ENCODE results near the gene DLX3.

DNA sequence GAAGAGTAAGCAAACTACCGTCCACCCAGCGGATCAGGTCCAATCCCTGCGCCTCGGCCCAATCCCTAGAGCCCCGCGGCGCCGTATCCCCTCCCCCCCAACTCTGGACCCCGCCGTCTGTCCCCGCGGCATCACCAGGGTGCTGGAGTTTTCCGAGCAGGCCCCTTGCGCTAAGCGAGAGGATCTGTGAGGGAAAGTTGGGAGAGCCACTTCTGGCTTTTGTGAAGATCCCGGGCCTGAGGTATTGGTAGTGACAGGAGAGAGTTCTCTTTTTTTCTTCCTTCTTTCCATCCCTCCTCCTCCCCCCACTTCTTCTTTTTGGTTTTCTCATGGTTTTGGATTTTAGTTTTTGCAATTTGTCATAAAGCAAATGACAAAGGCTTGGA is 29.5 kb downstream of the DLX3 start:
- TF ChIP-seq RAD21 (IDR thresholded peaks at IDR 0.05; ENCODE audit: low read depth) (no peak), NFIC (IDR thresholded peaks at IDR 0.05) (no peak), EP300 (IDR thresholded peaks at IDR 0.05; ENCODE audit: borderline replicate concordance) (no peak)

Data from Ishikawa (cell line).